Measurements from ENCODE around the gene ZHX3.
"Not testable (repeated sequence)": the region's sequence is repeated elsewhere in the genome, so short reads cannot be mapped to it uniquely, and the experiment has no call there.

ZHX3 gene

DNA sequence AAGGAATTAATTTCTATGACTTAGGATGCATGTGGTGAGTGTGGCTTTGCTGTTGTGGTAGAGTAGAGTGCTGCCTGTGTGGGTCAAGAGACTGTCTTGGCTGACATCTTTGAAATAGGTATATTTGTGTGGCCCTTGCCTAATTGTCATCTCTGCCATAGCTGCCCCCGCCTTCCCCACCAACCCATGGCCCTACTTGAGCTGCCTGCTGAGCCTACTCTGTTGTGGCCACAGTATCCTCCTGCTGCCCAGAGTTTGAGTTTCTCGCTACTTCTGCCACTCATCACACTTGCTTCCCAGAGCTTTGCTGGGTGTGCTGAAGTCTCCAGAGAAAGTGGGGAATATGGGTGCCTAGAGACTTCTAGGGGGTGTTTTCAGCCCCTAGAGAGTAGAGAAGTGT is 172.2 kb downstream of the ZHX3 start:
- no peak for DNase-seq

- no peak for DNase-seq
Observed at GRCh38 chr20:41143354-41143753, 174.2 kb downstream of the ZHX3 start.

GRCh38 chr20:41142919-41143318 is 174.6 kb downstream of the ZHX3 start:
- DNase-seq, result peak in 2 of 6 experiments; percentile 35

DNA sequence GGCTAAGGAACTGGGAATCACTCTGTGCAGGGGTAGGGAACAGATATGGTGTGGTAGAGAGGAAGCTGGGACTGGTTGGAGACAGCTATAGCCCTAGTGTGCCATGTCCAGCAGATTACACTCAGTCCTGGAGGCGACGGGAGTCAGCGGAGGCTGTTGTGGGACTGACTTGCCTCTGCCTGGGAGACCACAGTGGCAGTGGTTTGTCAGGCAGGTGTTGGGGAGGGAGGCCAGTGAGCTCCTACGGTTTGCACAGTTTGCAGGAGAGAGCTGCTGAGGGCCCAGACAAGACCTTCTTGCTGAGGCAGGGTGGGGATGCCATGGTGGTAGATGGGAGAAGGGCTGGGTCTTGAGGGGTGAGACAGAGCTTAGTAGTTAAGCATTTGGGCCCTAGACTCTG is 175.3 kb downstream of the ZHX3 start:
- no peak for DNase-seq

DNA sequence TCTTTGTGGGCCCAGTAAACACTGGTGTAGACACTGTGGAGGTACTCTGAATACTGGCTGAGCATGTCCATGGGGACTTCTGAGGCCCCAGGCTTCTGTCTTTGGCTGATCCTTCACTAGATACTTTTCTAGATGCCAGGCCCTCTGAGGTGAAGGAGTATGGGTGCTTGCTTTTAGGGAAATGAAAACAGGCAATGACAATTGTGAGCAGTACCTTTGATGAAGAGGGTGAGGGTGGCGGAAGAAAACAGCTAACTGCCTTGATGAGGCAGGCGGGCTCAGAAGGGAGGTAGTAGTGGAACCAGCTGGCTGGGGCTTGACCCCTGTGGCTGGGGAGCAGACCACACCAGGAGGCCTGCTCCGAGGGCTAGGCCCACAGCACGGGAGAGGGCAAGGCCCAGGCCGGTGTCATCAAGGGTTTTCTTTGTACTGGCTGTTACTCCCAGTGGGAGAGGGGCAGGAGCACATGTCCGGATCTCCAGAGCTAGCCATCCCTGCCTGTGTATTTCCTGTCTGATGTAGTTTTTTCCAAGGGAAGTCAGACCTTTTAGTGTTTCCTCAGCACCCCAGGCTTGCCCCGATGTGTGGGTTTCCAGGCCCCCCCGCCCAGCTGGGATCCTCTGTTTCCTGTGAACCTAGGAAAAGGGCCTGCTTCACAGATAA is 176.2 kb downstream of the ZHX3 start:
- DNase-seq, result peak in 3 of 6 experiments; percentile 8 to 28 (median 20)

DNA sequence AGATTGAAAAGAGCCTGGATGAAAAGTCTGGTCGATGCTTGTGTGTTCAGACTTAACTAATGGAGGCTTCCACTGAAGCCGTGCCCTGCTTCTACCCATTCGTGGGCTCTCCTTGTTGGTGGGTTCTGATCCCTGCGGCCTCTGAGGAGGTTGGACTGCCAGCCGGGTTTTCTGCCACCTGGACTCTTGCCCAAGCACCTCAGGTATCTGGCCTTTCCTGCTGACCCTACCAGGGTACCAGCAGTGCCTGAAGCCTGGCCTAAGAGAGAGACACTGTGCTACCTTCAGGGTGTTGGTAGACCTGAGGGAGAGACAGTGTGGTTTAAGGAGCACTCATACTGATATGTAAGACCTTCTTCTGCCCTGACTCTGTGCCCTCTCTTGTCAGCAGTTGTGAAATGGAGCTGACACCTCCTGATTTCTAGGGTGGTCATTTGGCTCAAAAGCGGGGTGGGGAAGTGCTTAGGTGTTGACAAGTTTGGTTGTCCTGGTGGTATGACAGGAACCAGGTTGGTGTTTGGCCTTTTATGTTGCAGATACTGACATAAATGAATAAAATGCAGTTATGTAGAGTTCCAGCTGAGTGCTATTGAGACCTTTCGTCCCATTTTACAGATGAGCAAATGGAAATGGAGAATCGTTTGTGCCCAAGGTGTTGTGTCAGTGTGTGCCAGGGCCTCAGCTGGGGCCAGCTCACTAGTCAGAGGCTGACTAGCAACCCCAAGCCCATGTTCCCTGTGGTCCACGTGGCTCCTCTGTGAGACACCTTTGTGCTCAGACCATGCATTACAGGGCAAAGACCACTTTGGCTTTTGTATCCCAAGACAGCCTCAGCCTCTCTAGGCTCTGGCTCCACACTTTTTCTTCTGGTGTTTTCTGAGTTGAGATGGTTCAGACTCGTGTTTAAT is 177.1 kb downstream of the ZHX3 start:
- no peak for DNase-seq

GRCh38 chr20:41139227-41140093 is 178.1 kb downstream of the ZHX3 start:
- DNase-seq, result peak in 2 of 6 experiments; percentile 6 to 21

DNA sequence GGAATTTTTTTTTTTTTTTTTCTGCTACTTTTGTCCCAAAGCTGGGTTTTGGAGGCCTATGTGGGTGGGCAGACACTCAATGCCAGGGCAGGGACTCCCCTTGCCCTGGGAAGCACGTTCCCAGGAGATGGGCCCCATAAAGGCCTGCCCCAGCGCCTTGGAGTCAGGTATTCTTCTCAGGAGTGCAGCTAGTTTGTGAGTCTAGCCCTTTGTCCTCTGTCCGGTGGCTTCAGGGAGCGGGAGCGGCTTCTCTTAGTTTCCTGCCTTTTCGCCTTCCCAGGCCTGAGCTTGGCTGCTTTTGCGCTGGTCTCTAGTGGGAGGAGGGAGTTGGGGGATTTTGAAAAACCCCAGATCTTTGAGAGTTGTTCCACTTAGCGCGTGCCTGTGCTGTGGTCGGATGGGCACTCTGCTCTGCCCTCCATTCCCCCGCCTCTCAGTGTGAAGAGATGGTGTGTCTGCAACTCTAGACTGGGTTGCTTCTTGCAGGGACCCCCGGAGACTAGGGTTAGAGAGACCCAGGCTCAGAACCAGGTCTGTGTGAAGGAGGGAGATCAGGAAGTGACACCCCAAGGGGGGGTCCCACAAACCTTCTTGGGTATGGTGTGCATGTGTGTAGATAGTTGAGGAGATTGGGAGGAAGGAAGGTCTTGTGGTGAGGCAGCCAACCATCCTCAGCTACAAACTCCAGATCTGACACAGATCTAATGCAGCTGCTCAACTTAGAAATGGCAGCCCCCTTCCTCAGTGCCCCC is 178.9 kb downstream of the ZHX3 start:
- DNase-seq, result peak; percentile 20 to 58 (median 28)

DNA sequence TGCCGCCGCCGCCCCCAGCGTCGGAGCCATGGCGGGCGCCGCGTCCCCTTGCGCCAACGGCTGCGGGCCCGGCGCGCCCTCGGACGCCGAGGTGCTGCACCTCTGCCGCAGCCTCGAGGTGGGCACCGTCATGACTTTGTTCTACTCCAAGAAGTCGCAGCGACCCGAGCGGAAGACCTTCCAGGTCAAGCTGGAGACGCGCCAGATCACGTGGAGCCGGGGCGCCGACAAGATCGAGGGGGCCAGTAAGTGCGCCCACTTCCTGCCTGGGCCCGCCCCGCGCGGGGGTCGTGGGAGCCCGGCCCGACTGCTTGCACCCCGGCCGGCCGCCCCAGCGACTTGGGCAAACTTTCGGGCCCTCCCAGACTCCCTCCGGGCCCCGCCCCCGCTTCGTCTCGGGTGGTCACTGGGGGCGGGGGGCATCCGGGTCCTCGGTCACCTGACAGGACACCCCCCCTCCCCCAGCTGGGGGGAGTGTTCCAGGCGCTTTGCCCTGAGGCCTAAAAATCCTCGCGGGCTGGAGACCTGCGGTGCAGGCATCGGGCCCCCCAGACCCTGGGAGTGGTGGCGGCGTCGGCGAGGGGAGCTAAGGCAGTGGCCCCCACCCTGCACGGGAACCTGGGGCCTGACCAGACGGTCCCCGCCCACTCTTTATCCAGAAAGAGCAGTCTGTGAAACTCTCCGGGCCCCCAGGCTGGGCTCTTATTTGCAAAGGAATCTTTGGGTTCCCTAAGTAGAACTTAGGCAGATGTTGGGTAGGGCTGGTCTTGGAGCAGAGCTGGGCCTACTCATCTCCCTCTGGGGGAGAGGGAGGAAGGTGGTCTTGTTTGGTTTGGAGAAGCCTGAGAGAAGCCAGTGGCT is 179.7 kb downstream of the ZHX3 start:
- DNase-seq, result peak; percentile 57 to 69 (median 64)

- DNase-seq, result peak; percentile 69 to 92 (median 84)
Observed at GRCh38 chr20:41136680-41137613, 180.6 kb downstream of the ZHX3 start, which contains the start of gene PLCG1. Gene PLCG1, plus strand, starts transcription at chr20:41137543. Its CDS starts 99 bp downstream, at chr20:41137642.

GRCh38 chr20:41135888-41136679 is 181.4 kb downstream of the ZHX3 start:
- DNase-seq, result peak in 1 of 6 experiments; percentile 33

GRCh38 chr20:41135187-41135887 is 182.2 kb downstream of the ZHX3 start:
- DNase-seq, result peak; percentile 13 to 69 (median 48)

DNA sequence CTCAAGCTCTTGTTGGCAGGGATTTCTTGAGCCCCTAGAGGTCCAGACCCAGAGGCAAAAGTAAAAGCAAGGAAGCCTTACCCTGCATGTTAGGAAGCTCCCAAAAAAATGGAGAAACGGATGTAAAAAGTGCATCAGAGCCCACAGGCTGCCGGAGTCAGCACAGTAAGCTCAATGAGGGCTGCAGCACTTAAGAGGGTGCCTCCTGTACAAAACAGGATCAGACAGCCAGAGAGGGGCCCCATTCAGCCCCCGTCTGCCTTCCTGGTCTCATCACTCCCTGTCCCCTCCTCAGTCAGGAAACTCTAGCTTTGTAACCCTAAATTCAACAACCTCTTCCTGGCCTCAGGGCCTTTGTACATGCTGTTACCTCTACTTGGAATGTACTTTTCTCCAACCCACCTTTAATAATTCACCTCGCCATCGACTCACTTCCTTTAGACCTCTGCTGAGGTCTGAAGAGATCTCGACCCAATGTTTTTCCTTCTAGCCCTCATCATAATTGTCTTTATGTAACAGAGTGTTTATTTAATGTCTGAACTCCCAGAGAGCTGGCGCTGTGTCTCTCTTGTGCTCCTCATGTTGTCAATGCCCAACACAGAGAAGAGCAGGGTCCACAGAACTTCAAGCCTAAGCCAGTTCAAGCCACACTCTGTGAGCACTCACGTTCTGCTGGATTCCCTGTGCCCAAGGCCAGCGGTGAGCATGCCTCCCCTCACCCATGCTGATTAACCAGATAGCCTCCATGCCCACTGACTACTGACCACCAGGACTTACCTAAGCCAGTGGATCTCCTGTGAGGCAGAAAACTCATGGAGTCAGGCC is 183.0 kb downstream of the ZHX3 start:
- no peak for DNase-seq

DNA sequence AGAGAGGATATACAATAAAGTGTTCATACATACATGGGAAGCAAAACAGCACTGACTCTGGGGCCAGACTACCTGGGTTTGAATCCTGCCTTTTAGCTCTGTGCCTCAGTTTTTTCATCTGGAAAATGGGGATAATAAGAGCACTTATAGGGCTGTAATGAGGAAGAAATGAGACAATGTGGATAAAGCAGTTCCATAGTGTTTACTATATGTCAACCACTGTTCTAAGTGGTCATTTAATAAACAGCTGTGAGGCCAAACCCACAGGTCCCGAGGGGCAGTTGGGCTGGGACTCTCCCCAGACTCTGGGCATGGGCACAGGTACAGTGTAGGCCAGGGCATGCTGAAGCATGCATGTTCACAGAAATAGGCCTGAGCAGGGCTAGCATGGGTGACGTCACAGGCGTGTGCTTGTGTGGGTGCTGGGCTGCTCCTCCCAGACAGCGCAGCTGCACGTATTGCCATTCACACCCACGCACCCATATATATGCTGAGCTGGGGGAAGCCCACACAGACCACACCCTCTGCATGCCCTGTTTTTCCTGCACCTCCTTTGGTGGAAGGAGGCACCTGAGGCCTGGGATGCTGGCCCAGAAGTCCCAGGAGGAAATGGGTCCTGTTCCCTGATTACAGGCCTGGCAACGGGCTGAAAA is 183.7 kb downstream of the ZHX3 start:
- DNase-seq, result peak in 4 of 6 experiments; percentile 16 to 46 (median 34)

- DNase-seq, result not testable (repeated sequence)
Observed at GRCh38 chr20:41132388-41132775, 185.1 kb downstream of the ZHX3 start.

- DNase-seq, result no peak
Observed at GRCh38 chr20:41131594-41132387, 185.7 kb downstream of the ZHX3 start.
